Loucy (cell line): Measurements from ENCODE around the gene PTCD1.

Source experiments
- H2AFZ ChIP-seq: fragments of 200-600 bp; sonication (generic); 2 replicates; pipeline ENCODE4 v1.6.0; 2016; ENCODE audit warnings: antibody characterized with exemption, mild to moderate bottlenecking, low read length, moderate library complexity
- H3F3A ChIP-seq: fragments of 200-600 bp; 2 replicates; pipeline ENCODE4 v1.6.0; 2016; ENCODE audit warnings: antibody characterized with exemption, low read depth, mild to moderate bottlenecking
- H3K27me3 ChIP-seq: fragments of 200-600 bp; sonication (generic); 2 replicates; pipeline ENCODE4 v1.6.1; 2014; ENCODE audit warnings: low read length, mild to moderate bottlenecking; ENCODE audit not compliant: insufficient read depth, poor library complexity, severe bottlenecking
- H3K36me3 ChIP-seq: fragments of 200-600 bp; sonication (generic); 2 replicates; pipeline ENCODE4 v1.6.1; 2016; ENCODE audit warnings: low read length; ENCODE audit not compliant: insufficient read depth
- H3K4me1 ChIP-seq: fragments of 200-600 bp; sonication (generic); 2 replicates; pipeline ENCODE4 v1.5.1; 2014; ENCODE audit warnings: low read length, mild to moderate bottlenecking; ENCODE audit not compliant: insufficient read depth, poor library complexity, severe bottlenecking
- H3K4me2 ChIP-seq: fragments of 200-600 bp; sonication (generic); 2 replicates; pipeline ENCODE4 v1.6.0; 2014; ENCODE audit warnings: antibody characterized with exemption, low read length, low read depth, mild to moderate bottlenecking; ENCODE audit not compliant: poor library complexity, severe bottlenecking
- H3K4me3 ChIP-seq: fragments of 200-600 bp; sonication (generic); 2 replicates; pipeline ENCODE4 v1.5.1; 2014; ENCODE audit warnings: low read length, mild to moderate bottlenecking, mixed read lengths; ENCODE audit not compliant: poor library complexity, severe bottlenecking
- H3K79me2 ChIP-seq: fragments of 200-600 bp; sonication (generic); 2 replicates; pipeline ENCODE4 v1.6.1; 2014; ENCODE audit warnings: low read length; ENCODE audit not compliant: insufficient read depth
- H3K9ac ChIP-seq: fragments of 200-600 bp; sonication (generic); 2 replicates; pipeline ENCODE4 v1.6.0; 2014; ENCODE audit warnings: mild to moderate bottlenecking, low read depth, low read length, moderate library complexity; ENCODE audit not compliant: poor library complexity, severe bottlenecking
- H3K9me2 ChIP-seq: fragments of 200-600 bp; sonication (generic); replicated peaks from 2 replicates; pipeline ENCODE4 v1.6.1; 2016; ENCODE audit warnings: low read depth, low read length, mixed read lengths
- H3K9me3 ChIP-seq: fragments of 200-600 bp; sonication (generic); 2 replicates; pipeline ENCODE4 v1.6.1; 2014; ENCODE audit warnings: mild to moderate bottlenecking, antibody characterized with exemption, low read length, low read depth; ENCODE audit not compliant: insufficient read depth
- H4K20me1 ChIP-seq: fragments of 200-600 bp; sonication (generic); 2 replicates; pipeline ENCODE4 v1.6.0; 2014; ENCODE audit warnings: antibody characterized with exemption, low read length, mild to moderate bottlenecking; ENCODE audit not compliant: insufficient read depth, poor library complexity, severe bottlenecking
- CTCF ChIP-seq: fragments of 200-600 bp; sonication (generic); conservative IDR thresholded peaks from 2 replicates; pipeline ENCODE4 v1.5.1; 2014; ENCODE audit warnings: mild to moderate bottlenecking, antibody characterized with exemption, low read length
- EZH2phosphoT487 ChIP-seq: fragments of 200-600 bp; IDR thresholded peaks from 2 replicates; pipeline ENCODE4 v1.6.1; 2018; ENCODE audit warnings: antibody characterized with exemption, mild to moderate bottlenecking, moderate library complexity, borderline replicate concordance

The PTCD1 gene

GRCh38 chr7:99429756-99430155 is 8.8 kb downstream of the PTCD1 start:
- no peak for TF ChIP-seq CTCF
- no peak for TF ChIP-seq EZH2phosphoT487
- H3K36me3 ChIP-seq = peaks cover 18% of the 10 kb centered on the region; the same call in 1 of the 2 replicates
- H3K4me1 ChIP-seq = no peaks in the 10 kb centered on the region
- H3F3A ChIP-seq = no peaks in the 10 kb centered on the region
- H3K9ac ChIP-seq = no peak overlapping the region
- no peak overlapping the region for H3K4me2 ChIP-seq
- no peak overlapping the region for H2AFZ ChIP-seq
- no peak overlapping the region for H3K4me3 ChIP-seq
- no peaks in the 10 kb centered on the region for H3K27me3 ChIP-seq
- H3K9me2 ChIP-seq = no peaks in the 10 kb centered on the region
- H4K20me1 ChIP-seq = no peaks in the 10 kb centered on the region
- no peaks in the 10 kb centered on the region for H3K9me3 ChIP-seq
- peaks cover 1% of the 10 kb centered on the region; the same call in 1 of the 2 replicates for H3K79me2 ChIP-seq

GRCh38 chr7:99428972-99429566 is 9.5 kb downstream of the PTCD1 start:
- no peaks in the 10 kb centered on the region for H4K20me1 ChIP-seq
- no peaks in the 10 kb centered on the region for H3K9me3 ChIP-seq
- H3K9ac ChIP-seq = no peak overlapping the region
- H3K9me2 ChIP-seq = no peaks in the 10 kb centered on the region
- no peak overlapping the region for H3K4me3 ChIP-seq
- H2AFZ ChIP-seq = no peak overlapping the region
- no peaks in the 10 kb centered on the region for H3K79me2 ChIP-seq
- H3K4me2 ChIP-seq = no peak overlapping the region
- H3K27me3 ChIP-seq = no peaks in the 10 kb centered on the region
- no peak for TF ChIP-seq EZH2phosphoT487
- no peak for TF ChIP-seq CTCF
- no peaks in the 10 kb centered on the region for H3F3A ChIP-seq
- peaks cover 22% of the 10 kb centered on the region; the same call in 1 of the 2 replicates for H3K36me3 ChIP-seq
- H3K4me1 ChIP-seq = no peaks in the 10 kb centered on the region

- Histone ChIP-seq H3K4me2 (no peak overlapping the region), H3F3A (no peaks in the 10 kb centered on the region), H3K79me2 (no peaks in the 10 kb centered on the region), H3K9me3 (no peaks in the 10 kb centered on the region), H3K4me3 (no peak overlapping the region), H3K4me1 (no peaks in the 10 kb centered on the region), H3K36me3 (peaks cover 41% of the 10 kb centered on the region; the same call in 1 of the 2 replicates), H3K27me3 (no peaks in the 10 kb centered on the region), H2AFZ (no peak overlapping the region), H3K9ac (no peak overlapping the region), H4K20me1 (no peaks in the 10 kb centered on the region), H3K9me2 (no peaks in the 10 kb centered on the region)
- TF ChIP-seq EZH2phosphoT487 = no peak
- no peak for TF ChIP-seq CTCF
Observed at GRCh38 chr7:99424932-99425730, 13.5 kb downstream of the PTCD1 start.
